ENCODE results near the gene PSMC3IP.

PSMC3IP gene

DNA sequence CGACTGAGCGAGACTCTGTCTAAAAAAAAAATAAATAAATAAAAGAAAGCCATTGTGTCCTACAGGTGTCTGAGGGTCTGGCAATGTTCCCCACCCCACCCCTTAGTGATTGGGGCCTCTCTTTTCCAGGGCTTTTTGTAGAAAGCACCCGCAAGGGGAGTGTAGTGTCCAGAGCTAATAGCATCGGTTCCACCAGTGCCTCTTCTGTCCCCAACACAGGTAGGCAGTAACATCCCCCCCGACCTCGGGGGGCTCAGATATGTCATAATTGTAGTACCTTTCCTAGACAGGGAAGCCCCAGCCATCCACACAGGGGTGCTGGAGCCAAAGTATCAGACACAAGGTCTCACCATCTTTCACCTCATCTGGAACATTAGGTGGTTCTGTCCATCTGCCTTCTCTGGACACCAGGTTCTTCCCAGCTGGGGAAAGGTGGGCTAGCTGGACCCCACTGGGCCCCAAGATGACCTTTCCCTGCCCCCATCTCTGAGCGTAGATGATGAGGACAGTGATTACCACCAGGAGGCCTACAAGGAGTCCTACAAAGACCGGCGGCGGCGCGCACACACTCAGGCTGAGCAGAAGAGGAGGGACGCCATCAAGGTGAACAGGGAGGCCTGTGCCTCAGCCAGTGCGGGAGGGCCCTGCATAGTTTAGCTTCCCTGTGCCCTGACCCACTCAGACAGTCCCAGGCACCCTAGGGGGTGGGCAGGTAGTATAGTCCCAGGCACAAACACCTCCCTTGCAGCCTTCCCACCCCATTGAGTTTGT, 9.0 kb downstream of the PSMC3IP start:
- no peak overlapping the region for H2BK5ac ChIP-seq (ENCODE audit: low read length)
- H3K9ac ChIP-seq (ENCODE audit: low read depth, low read length, poor library complexity) = no peak overlapping the region
- H3K79me1 ChIP-seq (ENCODE audit: low read depth, low read length) = peaks cover 15% of the 10 kb centered on the region
- no peak overlapping the region for H2BK15ac ChIP-seq (ENCODE audit: low read length)
- H2BK12ac ChIP-seq (ENCODE audit: low read length) = no peak overlapping the region
- H4K91ac ChIP-seq (ENCODE audit: low read depth, low read length, poor library complexity) = no peak overlapping the region
- H4K8ac ChIP-seq (ENCODE audit: low read depth, low read length) = no peak overlapping the region
- no peak for DNase-seq (ENCODE audit: low spot score)
- no peak overlapping the region for H2AK5ac ChIP-seq (ENCODE audit: low read depth, low read length)
- H3K27me3 ChIP-seq (ENCODE audit: control insufficient read depth in 3 of 3, insufficient read depth in 3 of 3, low read depth in 1 of 3, low read length in 3 of 3) = no peaks in the 10 kb centered on the region
- no peak overlapping the region for H2BK120ac ChIP-seq (ENCODE audit: low read depth, low read length)
- peaks cover 52 to 82% of the 10 kb centered on the region in 2 donors for H3K36me3 ChIP-seq (replicated peaks in 1 of 2; ENCODE audit: control insufficient read depth in 2 of 2, insufficient read depth in 2 of 2, low read length in 2 of 2)
- no peak overlapping the region for H3K27ac ChIP-seq (replicated peaks; ENCODE audit: low read length)
- no peak overlapping the region for H3K4ac ChIP-seq (ENCODE audit: low read length)
- H3K4me3 ChIP-seq (ENCODE audit: low read length in 2 of 2) = peak overlapping the region in 1 of 2 donors; percentile 8
- H3K18ac ChIP-seq (ENCODE audit: low read length) = no peak overlapping the region
- H3K14ac ChIP-seq (ENCODE audit: low read length) = no peak overlapping the region
- H3K4me1 ChIP-seq (ENCODE audit: control insufficient read depth in 2 of 2, insufficient read depth in 1 of 2, low read depth in 1 of 2, low read length in 2 of 2) = peaks cover 7 to 8% of the 10 kb centered on the region in 2 donors
- H3K4me2 ChIP-seq (ENCODE audit: insufficient read depth, low read length, poor library complexity, severe bottlenecking) = no peak overlapping the region
- no peak overlapping the region for H3K23ac ChIP-seq (ENCODE audit: low read depth, low read length, poor library complexity)
- H3K9me3 ChIP-seq (replicated peaks in 1 of 2; ENCODE audit: control insufficient read depth in 2 of 2, insufficient read depth in 1 of 2, low read depth in 1 of 2, low read length in 2 of 2) = no peaks in the 10 kb centered on the region
- H2AFZ ChIP-seq (ENCODE audit: low read length) = no peak overlapping the region
- WGBS, 2 donors (ENCODE audit: extremely low coverage in 2 of 2, insufficient read length in 2 of 2, insufficient replicate concordance in 1 of 2) = no CpG with 5 or more reads among the region's 14 CpGs

DNA sequence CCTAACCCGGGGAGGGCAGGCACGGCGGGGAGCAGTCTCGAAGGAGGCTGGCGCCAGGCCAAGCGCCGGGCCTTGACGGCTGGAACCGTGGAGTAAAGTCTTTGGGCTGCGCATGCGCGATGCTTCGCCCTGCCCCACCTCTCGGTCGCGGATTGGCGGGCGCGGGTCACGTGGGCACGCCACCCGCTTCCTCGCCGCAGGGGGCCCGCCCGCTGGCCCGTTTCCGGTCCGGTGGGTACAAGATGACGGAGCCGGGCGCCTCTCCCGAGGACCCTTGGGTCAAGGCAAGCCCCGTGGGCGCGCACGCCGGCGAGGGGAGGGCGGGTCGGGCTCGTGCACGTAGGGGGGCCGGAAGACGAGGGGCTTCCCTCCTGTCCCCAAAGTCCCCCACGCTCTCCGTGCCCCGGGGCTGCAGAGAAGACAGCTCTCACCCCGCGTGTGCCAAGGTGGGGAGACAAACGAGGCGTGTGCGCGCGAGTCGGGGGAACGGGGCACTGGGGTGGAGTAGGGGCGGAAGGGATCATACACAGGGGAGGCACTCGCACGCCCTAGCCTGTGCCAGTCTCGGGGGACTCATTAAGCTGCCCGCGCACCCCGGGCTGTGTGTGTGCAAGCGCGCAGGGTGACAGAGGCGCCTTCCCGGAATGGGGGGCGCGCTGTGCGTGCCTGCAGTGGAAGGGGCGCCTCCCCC, 10.5 kb downstream of the PSMC3IP start, which contains the start of gene MLX:
Gene MLX, plus strand, starts transcription at position 218 of the 691 bp plus-strand sequence. Its CDS starts 25 bp downstream, at position 243.
- H3K14ac ChIP-seq (ENCODE audit: low read length) = peak within 1 kb of the TSS; percentile 96
- H3K18ac ChIP-seq (ENCODE audit: low read length) = peak within 1 kb of the TSS; percentile 92
- peak within 1 kb of the TSS; percentile 68 for H2BK5ac ChIP-seq (ENCODE audit: low read length)
- H3K79me1 ChIP-seq (ENCODE audit: low read depth, low read length) = peaks cover 24% of the 10 kb centered on the region
- peak within 1 kb of the TSS; percentile 77 for H2AK5ac ChIP-seq (ENCODE audit: low read depth, low read length)
- H3K4me3 ChIP-seq (ENCODE audit: low read length in 2 of 2) = peak within 1 kb of the TSS; percentile 76 to 97
- H3K4me1 ChIP-seq (ENCODE audit: control insufficient read depth in 2 of 2, insufficient read depth in 1 of 2, low read depth in 1 of 2, low read length in 2 of 2) = peaks cover 12 to 16% of the 10 kb centered on the region in 2 donors
- no peak within 1 kb of the TSS for H2BK12ac ChIP-seq (ENCODE audit: low read length)
- no peaks in the 10 kb centered on the region for H3K9me3 ChIP-seq (replicated peaks in 1 of 2; ENCODE audit: control insufficient read depth in 2 of 2, insufficient read depth in 1 of 2, low read depth in 1 of 2, low read length in 2 of 2)
- H3K27ac ChIP-seq (replicated peaks; ENCODE audit: low read length) = peak within 1 kb of the TSS; percentile 60
- peak within 1 kb of the TSS; percentile 16 for H2BK120ac ChIP-seq (ENCODE audit: low read depth, low read length)
- no peak within 1 kb of the TSS for H2BK15ac ChIP-seq (ENCODE audit: low read length)
- no peaks in the 10 kb centered on the region for H3K27me3 ChIP-seq (ENCODE audit: control insufficient read depth in 3 of 3, insufficient read depth in 3 of 3, low read depth in 1 of 3, low read length in 3 of 3)
- H2AFZ ChIP-seq (ENCODE audit: low read length) = peak within 1 kb of the TSS; percentile 90
- no CpG with 5 or more reads among the region's 72 CpGs for WGBS, 2 donors (ENCODE audit: extremely low coverage in 2 of 2, insufficient read length in 2 of 2, insufficient replicate concordance in 1 of 2)
- H3K9ac ChIP-seq (ENCODE audit: low read depth, low read length, poor library complexity) = peak within 1 kb of the TSS; percentile 97
- H3K4me2 ChIP-seq (ENCODE audit: insufficient read depth, low read length, poor library complexity, severe bottlenecking) = peak within 1 kb of the TSS; percentile 94
- H3K23ac ChIP-seq (ENCODE audit: low read depth, low read length, poor library complexity) = peak within 1 kb of the TSS; percentile 93
- H4K8ac ChIP-seq (ENCODE audit: low read depth, low read length) = no peak within 1 kb of the TSS
- H3K4ac ChIP-seq (ENCODE audit: low read length) = peak within 1 kb of the TSS; percentile 43
- DNase-seq (ENCODE audit: low spot score) = peak; percentile 87
- no peak within 1 kb of the TSS for H4K91ac ChIP-seq (ENCODE audit: low read depth, low read length, poor library complexity)
- peaks cover 42 to 73% of the 10 kb centered on the region in 2 donors for H3K36me3 ChIP-seq (replicated peaks in 1 of 2; ENCODE audit: control insufficient read depth in 2 of 2, insufficient read depth in 2 of 2, low read length in 2 of 2)

DNA sequence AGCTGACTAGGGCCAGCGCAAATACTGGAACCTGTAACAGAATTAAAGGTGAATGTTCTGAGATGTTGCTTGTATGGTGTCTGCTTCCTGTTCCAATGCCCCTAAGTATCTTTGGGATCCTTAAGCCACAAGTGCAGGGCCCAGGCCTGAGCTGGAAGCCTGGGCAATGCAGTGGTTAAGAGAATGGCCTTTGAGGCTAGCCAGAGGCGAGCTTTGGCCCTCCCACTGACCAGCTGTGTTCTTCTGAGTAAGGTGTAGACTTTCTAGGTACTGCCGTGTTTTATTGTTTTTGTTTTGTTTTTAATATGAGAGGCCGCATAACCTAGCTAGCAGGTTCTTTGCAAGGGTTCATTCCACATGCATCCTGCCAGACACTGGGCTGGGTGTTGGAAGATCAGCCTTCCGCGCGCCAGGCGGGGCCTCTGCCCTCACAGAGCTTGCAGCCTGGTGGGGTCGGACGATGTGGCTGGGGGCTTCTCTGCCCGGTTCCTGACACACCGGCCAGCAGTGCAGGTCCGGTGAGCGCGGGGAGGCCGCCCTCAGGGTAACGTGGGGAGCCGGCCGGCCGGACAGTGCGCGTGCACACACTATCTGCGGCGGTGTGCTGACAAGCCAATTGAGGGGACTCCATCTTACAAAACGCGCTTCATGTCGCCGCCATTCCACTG, 11.2 kb downstream of the PSMC3IP start:
- peaks cover 15 to 16% of the 10 kb centered on the region in 2 donors for H3K4me1 ChIP-seq (ENCODE audit: control insufficient read depth in 2 of 2, insufficient read depth in 1 of 2, low read depth in 1 of 2, low read length in 2 of 2)
- H3K36me3 ChIP-seq (replicated peaks in 1 of 2; ENCODE audit: control insufficient read depth in 2 of 2, insufficient read depth in 2 of 2, low read length in 2 of 2) = peaks cover 35 to 66% of the 10 kb centered on the region in 2 donors
- H3K14ac ChIP-seq (ENCODE audit: low read length) = peak overlapping the region; percentile 22

More for the DNA sequence above, 11.2 kb downstream of the PSMC3IP start:
- Histone ChIP-seq H4K8ac (ENCODE audit: low read depth, low read length) (no peak overlapping the region), H2BK120ac (ENCODE audit: low read depth, low read length) (no peak overlapping the region), H2BK5ac (ENCODE audit: low read length) (peak overlapping the region; percentile 68), H3K27ac (replicated peaks; ENCODE audit: low read length) (peak overlapping the region; percentile 60), H3K79me1 (ENCODE audit: low read depth, low read length) (peaks cover 24% of the 10 kb centered on the region), H3K4me3 (ENCODE audit: low read length in 2 of 2) (peak overlapping the region; percentile 76 to 97), H3K18ac (ENCODE audit: low read length) (peak overlapping the region; percentile 69), H2AFZ (ENCODE audit: low read length) (peak overlapping the region; percentile 90), H2BK12ac (ENCODE audit: low read length) (no peak overlapping the region), H3K9me3 (replicated peaks in 1 of 2; ENCODE audit: control insufficient read depth in 2 of 2, insufficient read depth in 1 of 2, low read depth in 1 of 2, low read length in 2 of 2) (no peaks in the 10 kb centered on the region), H2BK15ac (ENCODE audit: low read length) (no peak overlapping the region), H4K91ac (ENCODE audit: low read depth, low read length, poor library complexity) (no peak overlapping the region), H3K4ac (ENCODE audit: low read length) (no peak overlapping the region), H3K4me2 (ENCODE audit: insufficient read depth, low read length, poor library complexity, severe bottlenecking) (peak overlapping the region; percentile 82), H2AK5ac (ENCODE audit: low read depth, low read length) (peak overlapping the region; percentile 53), H3K27me3 (ENCODE audit: control insufficient read depth in 3 of 3, insufficient read depth in 3 of 3, low read depth in 1 of 3, low read length in 3 of 3) (no peaks in the 10 kb centered on the region), H3K23ac (ENCODE audit: low read depth, low read length, poor library complexity) (peak overlapping the region; percentile 93), H3K9ac (ENCODE audit: low read depth, low read length, poor library complexity) (peak overlapping the region; percentile 94)
- no CpG with 5 or more reads among the region's 28 CpGs for WGBS, 2 donors (ENCODE audit: extremely low coverage in 2 of 2, insufficient read length in 2 of 2, insufficient replicate concordance in 1 of 2)
- no peak for DNase-seq (ENCODE audit: low spot score)
